Chondrocyte (in vitro differentiated cells): Measurements from ENCODE around the gene UBASH3A. TPM values are rescaled to one million over a fixed set of nuclear protein-coding genes. Genes with fewer than 3 reads are reported as not detected.

Source experiments
- DNase-seq: peaks from one replicate; pipeline ENCODE4 v3.0.0; 2021; ENCODE audit warnings: mixed read lengths, low spot score
- H3K27ac Mint-ChIP-seq: one replicate; pipeline ENCODE4 v1.8.0; 2021; ENCODE audit warnings: mild to moderate bottlenecking, moderate library complexity, mixed read lengths; ENCODE audit not compliant: unreplicated experiment
- H3K27me3 Mint-ChIP-seq: 2 replicates; pipeline ENCODE4 v1.8.0; 2021; ENCODE audit warnings: low read depth, mixed read lengths
- H3K36me3 Mint-ChIP-seq: 2 replicates; pipeline ENCODE4 v1.8.0; 2021; ENCODE audit warnings: low read depth, mixed read lengths
- H3K4me1 Mint-ChIP-seq: 2 replicates; pipeline ENCODE4 v1.8.0; 2021; ENCODE audit warnings: low read depth, mild to moderate bottlenecking, mixed read lengths
- H3K4me3 Mint-ChIP-seq: one replicate; pipeline ENCODE4 v1.8.0; 2021; ENCODE audit warnings: mild to moderate bottlenecking, moderate library complexity, mixed read lengths; ENCODE audit not compliant: unreplicated experiment
- H3K9me3 Mint-ChIP-seq: 2 replicates; pipeline ENCODE4 v1.8.0; 2021; ENCODE audit warnings: low read depth, mixed read lengths
- CTCF ChIP-seq: fragments of 200-600 bp; sonication (generic); IDR thresholded peaks from 2 replicates; pipeline ENCODE4 v1.5.0; 2021; ENCODE audit warnings: antibody characterized with exemption, mild to moderate bottlenecking, moderate library complexity
- total RNA-seq: library from RNA; stranded (reverse); gene quantifications from 3 replicates; pipeline ENCODE4 v1.2.1, GENCODE V29; 2021

Gene UBASH3A
- total RNA-seq, 1 donor from 2014 or later: not detected

- Mint-ChIP-seq H3K4me3 (no peak overlapping the region), H3K4me1 (no peaks in the 10 kb centered on the region), H3K9me3 (no peaks in the 10 kb centered on the region), H3K36me3 (peaks cover 1% of the 10 kb centered on the region), H3K27me3 (peaks cover 33% of the 10 kb centered on the region), H3K27ac (no peak overlapping the region)
- TF ChIP-seq CTCF: no peak
- DNase-seq: no peak
Observed at GRCh38 chr21:42484966-42485365, 81.3 kb downstream of the UBASH3A start.

- Mint-ChIP-seq H3K4me1 (no peaks in the 10 kb centered on the region), H3K36me3 (no peaks in the 10 kb centered on the region), H3K4me3 (no peak overlapping the region), H3K27me3 (peaks cover 33% of the 10 kb centered on the region), H3K27ac (no peak overlapping the region), H3K9me3 (no peaks in the 10 kb centered on the region)
- DNase-seq: no peak
- TF ChIP-seq CTCF: no peak
Observed at GRCh38 chr21:42486072-42486471, 82.4 kb downstream of the UBASH3A start.

- Mint-ChIP-seq H3K4me1 (no peaks in the 10 kb centered on the region), H3K9me3 (no peaks in the 10 kb centered on the region), H3K27ac (no peak overlapping the region), H3K36me3 (no peaks in the 10 kb centered on the region), H3K27me3 (peaks cover 33% of the 10 kb centered on the region), H3K4me3 (no peak overlapping the region)
- no peak for TF ChIP-seq CTCF
- DNase-seq: no peak
Observed at GRCh38 chr21:42486531-42486930, 82.8 kb downstream of the UBASH3A start.

- TF ChIP-seq CTCF: no peak
- Mint-ChIP-seq H3K27ac (no peak overlapping the region), H3K36me3 (no peaks in the 10 kb centered on the region), H3K9me3 (no peaks in the 10 kb centered on the region), H3K27me3 (peaks cover 30% of the 10 kb centered on the region), H3K4me3 (no peak overlapping the region), H3K4me1 (no peaks in the 10 kb centered on the region)
- no peak for DNase-seq
Observed at GRCh38 chr21:42489006-42489563, 85.4 kb downstream of the UBASH3A start.

GRCh38 chr21:42489991-42490390 is 86.3 kb downstream of the UBASH3A start:
- Mint-ChIP-seq H3K4me1 (no peaks in the 10 kb centered on the region), H3K9me3 (no peaks in the 10 kb centered on the region), H3K27me3 (peaks cover 30% of the 10 kb centered on the region), H3K27ac (no peak overlapping the region), H3K36me3 (no peaks in the 10 kb centered on the region), H3K4me3 (no peak overlapping the region)
- no peak for TF ChIP-seq CTCF
- no peak for DNase-seq
